Measurements from ENCODE around the gene MSI2. TPM values are rescaled to one million over a fixed set of nuclear protein-coding genes. Genes with fewer than 3 reads are reported as not detected.
A peak's percentile ranks its signal among the peaks of the same experiment; 100 is the strongest.

Gene MSI2
- total RNA-seq, 1 donor from 2014 or later, result 33.8 TPM

GRCh38 chr17:57438066-57438731 is 181.9 kb downstream of the MSI2 start:
- Histone ChIP-seq H3K4me3 (ENCODE audit: low read depth, low read length) (no peak overlapping the region), H3K27me3 (ENCODE audit: control insufficient read depth, insufficient read depth, low read length) (no peaks in the 10 kb centered on the region), H3K36me3 (ENCODE audit: control insufficient read depth, insufficient read depth, low read length) (no peaks in the 10 kb centered on the region)
- no peak for DNase-seq (ENCODE audit: low read depth)
- no peak for TF ChIP-seq CTCF (IDR thresholded peaks at IDR 0.05; ENCODE audit: insufficient read depth, low read length, poor library complexity, severe bottlenecking)

GRCh38 chr17:57439651-57440050 is 183.3 kb downstream of the MSI2 start:
- H3K27me3 ChIP-seq (ENCODE audit: control insufficient read depth, insufficient read depth, low read length), result no peaks in the 10 kb centered on the region
- no peaks in the 10 kb centered on the region for H3K36me3 ChIP-seq (ENCODE audit: control insufficient read depth, insufficient read depth, low read length)
- DNase-seq (ENCODE audit: low read depth), result no peak
- H3K4me3 ChIP-seq (ENCODE audit: low read depth, low read length), result no peak overlapping the region
- no peak for TF ChIP-seq CTCF (IDR thresholded peaks at IDR 0.05; ENCODE audit: insufficient read depth, low read length, poor library complexity, severe bottlenecking)

GRCh38 chr17:57440522-57441269 is 184.4 kb downstream of the MSI2 start:
- H3K4me3 ChIP-seq (ENCODE audit: low read depth, low read length), result no peak overlapping the region
- no peaks in the 10 kb centered on the region for H3K27me3 ChIP-seq (ENCODE audit: control insufficient read depth, insufficient read depth, low read length)
- peak; percentile 78 for TF ChIP-seq CTCF (IDR thresholded peaks at IDR 0.05; ENCODE audit: insufficient read depth, low read length, poor library complexity, severe bottlenecking)
- H3K36me3 ChIP-seq (ENCODE audit: control insufficient read depth, insufficient read depth, low read length), result no peaks in the 10 kb centered on the region
- DNase-seq (ENCODE audit: low read depth), result peak; percentile 74

- DNase-seq (ENCODE audit: low read depth), result no peak
- H3K36me3 ChIP-seq (ENCODE audit: control insufficient read depth, insufficient read depth, low read length), result no peaks in the 10 kb centered on the region
- TF ChIP-seq CTCF (IDR thresholded peaks at IDR 0.05; ENCODE audit: insufficient read depth, low read length, poor library complexity, severe bottlenecking), result no peak
- no peak overlapping the region for H3K4me3 ChIP-seq (ENCODE audit: low read depth, low read length)
- no peaks in the 10 kb centered on the region for H3K27me3 ChIP-seq (ENCODE audit: control insufficient read depth, insufficient read depth, low read length)
These were observed 184.9 kb downstream of the MSI2 start for GRCh38 chr17:57441270-57441600.

- TF ChIP-seq CTCF (IDR thresholded peaks at IDR 0.05; ENCODE audit: insufficient read depth, low read length, poor library complexity, severe bottlenecking), result no peak
- no peak overlapping the region for H3K4me3 ChIP-seq (ENCODE audit: low read depth, low read length)
- no peaks in the 10 kb centered on the region for H3K27me3 ChIP-seq (ENCODE audit: control insufficient read depth, insufficient read depth, low read length)
- DNase-seq (ENCODE audit: low read depth), result no peak
- H3K36me3 ChIP-seq (ENCODE audit: control insufficient read depth, insufficient read depth, low read length), result no peaks in the 10 kb centered on the region
These were observed 186.1 kb downstream of the MSI2 start for GRCh38 chr17:57442401-57442823.
